Dendritic cell treated with granulocyte-macrophage colony-stimulating factor and Interleukin-4, amounts not matched to agents 40 ng/mL and 50 ng/mL, for 4 days (primary cell): ENCODE data around the gene TEX19.
A peak's percentile ranks its signal among the peaks of the same experiment; 100 is the strongest.
"Not testable (repeated sequence)": the region's sequence is repeated elsewhere in the genome, so short reads cannot be mapped to it uniquely, and the experiment has no call there.

Experiments used
- H3K27ac Mint-ChIP-seq: one replicate; pipeline ENCODE4 v1.8.0; 2022; ENCODE audit warnings: mild to moderate bottlenecking, mixed read lengths
- H3K27me3 Mint-ChIP-seq: one replicate; pipeline ENCODE4 v1.8.0; 2022; ENCODE audit warnings: mild to moderate bottlenecking, mixed read lengths
- H3K36me3 Mint-ChIP-seq: one replicate; pipeline ENCODE4 v1.8.0; 2022; ENCODE audit warnings: low read depth, mixed read lengths
- H3K4me1 Mint-ChIP-seq: one replicate; pipeline ENCODE4 v1.8.0; 2022; ENCODE audit warnings: low read depth, mixed read lengths
- H3K4me3 Mint-ChIP-seq: one replicate; pipeline ENCODE4 v1.8.0; 2022; ENCODE audit warnings: mild to moderate bottlenecking, moderate library complexity, mixed read lengths
- H3K9me3 Mint-ChIP-seq: one replicate; pipeline ENCODE4 v1.8.0; 2022; ENCODE audit warnings: mixed read lengths
- intact Hi-C: fragments of 100-400 bp; cut with micrococcal nuclease; formaldehyde crosslinking; loops from one replicate; pipeline ENCODE4 v1.15.0; 2022

TEX19 gene

GRCh38 chr17:82339634-82340580 is 19.1 kb upstream of the TEX19 start:
- H3K4me1 Mint-ChIP-seq = peaks cover 41% of the 10 kb centered on the region
- no peaks in the 10 kb centered on the region for H3K9me3 Mint-ChIP-seq
- peaks cover 27% of the 10 kb centered on the region for H3K27me3 Mint-ChIP-seq
- no peak overlapping the region for H3K27ac Mint-ChIP-seq
- no peak overlapping the region for H3K4me3 Mint-ChIP-seq
- intact Hi-C loops = no loop called here
- no peaks in the 10 kb centered on the region for H3K36me3 Mint-ChIP-seq

- Mint-ChIP-seq H3K4me1 (peaks cover 31% of the 10 kb centered on the region), H3K9me3 (no peaks in the 10 kb centered on the region), H3K36me3 (no peaks in the 10 kb centered on the region), H3K4me3 (no peak overlapping the region), H3K27ac (no peak overlapping the region), H3K27me3 (peaks cover 33% of the 10 kb centered on the region)
- intact Hi-C loops = no loop called here
Measured at GRCh38 chr17:82342361-82343079, 16.5 kb upstream of the TEX19 start.

- no peak overlapping the region for H3K27ac Mint-ChIP-seq
Measured at GRCh38 chr17:82343560-82343959, 15.5 kb upstream of the TEX19 start.

GRCh38 chr17:82344175-82344907 is 14.7 kb upstream of the TEX19 start:
- Mint-ChIP-seq H3K4me1 (peaks cover 19% of the 10 kb centered on the region), H3K27ac (peak overlapping the region; percentile 56), H3K9me3 (no peaks in the 10 kb centered on the region), H3K27me3 (peaks cover 38% of the 10 kb centered on the region), H3K4me3 (no peak overlapping the region), H3K36me3 (no peaks in the 10 kb centered on the region)
- intact Hi-C loops = no loop called here

More at GRCh38 chr17:82343560-82343959, 15.5 kb upstream of the TEX19 start:
- no peak overlapping the region for H3K4me3 Mint-ChIP-seq
- peaks cover 27% of the 10 kb centered on the region for H3K4me1 Mint-ChIP-seq
- peaks cover 35% of the 10 kb centered on the region for H3K27me3 Mint-ChIP-seq
- intact Hi-C loops = no loop called here
- no peaks in the 10 kb centered on the region for H3K9me3 Mint-ChIP-seq
- H3K36me3 Mint-ChIP-seq = no peaks in the 10 kb centered on the region

GRCh38 chr17:82345151-82345976 is 13.7 kb upstream of the TEX19 start:
- Mint-ChIP-seq H3K9me3 (no peaks in the 10 kb centered on the region), H3K36me3 (no peaks in the 10 kb centered on the region), H3K27me3 (peaks cover 44% of the 10 kb centered on the region), H3K4me1 (peaks cover 16% of the 10 kb centered on the region), H3K4me3 (no peak overlapping the region), H3K27ac (no peak overlapping the region)
- intact Hi-C loops = no loop called here

- peaks cover 56% of the 10 kb centered on the region for H3K27me3 Mint-ChIP-seq
- peak overlapping the region; percentile 23 for H3K4me3 Mint-ChIP-seq
- intact Hi-C loops = no loop called here
- no peaks in the 10 kb centered on the region for H3K36me3 Mint-ChIP-seq
- peaks cover 19% of the 10 kb centered on the region for H3K4me1 Mint-ChIP-seq
- H3K27ac Mint-ChIP-seq = no peak overlapping the region
- no peaks in the 10 kb centered on the region for H3K9me3 Mint-ChIP-seq
Measured at GRCh38 chr17:82346342-82347300, 12.4 kb upstream of the TEX19 start.

DNA sequence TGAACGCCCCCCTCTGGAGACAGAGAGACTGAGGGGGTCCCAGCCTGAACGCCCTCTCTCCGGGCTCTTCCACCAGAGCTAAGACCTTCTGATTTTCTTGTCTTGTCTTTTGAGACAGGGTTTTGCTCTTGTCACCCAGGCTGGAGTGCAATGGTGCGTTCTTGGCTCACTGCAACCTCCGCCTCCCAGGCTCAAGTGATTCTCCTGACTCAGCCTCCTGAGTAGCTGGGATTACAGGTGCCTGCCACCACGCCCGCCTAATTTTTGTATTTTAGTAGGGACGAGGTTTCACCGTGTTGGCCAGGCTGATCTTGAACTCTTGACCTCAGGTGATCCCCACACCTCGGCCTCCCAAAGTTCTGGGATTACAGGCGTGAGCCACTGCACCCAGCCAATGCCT is 11.1 kb upstream of the TEX19 start:
- H3K4me3 Mint-ChIP-seq, intact Hi-C loops, H3K36me3 Mint-ChIP-seq, H3K9me3 Mint-ChIP-seq, H3K27ac Mint-ChIP-seq: not testable (repeated sequence)
- Mint-ChIP-seq H3K27me3 (peaks cover 51% of the 10 kb centered on the region), H3K4me1 (peaks cover 26% of the 10 kb centered on the region)

DNA sequence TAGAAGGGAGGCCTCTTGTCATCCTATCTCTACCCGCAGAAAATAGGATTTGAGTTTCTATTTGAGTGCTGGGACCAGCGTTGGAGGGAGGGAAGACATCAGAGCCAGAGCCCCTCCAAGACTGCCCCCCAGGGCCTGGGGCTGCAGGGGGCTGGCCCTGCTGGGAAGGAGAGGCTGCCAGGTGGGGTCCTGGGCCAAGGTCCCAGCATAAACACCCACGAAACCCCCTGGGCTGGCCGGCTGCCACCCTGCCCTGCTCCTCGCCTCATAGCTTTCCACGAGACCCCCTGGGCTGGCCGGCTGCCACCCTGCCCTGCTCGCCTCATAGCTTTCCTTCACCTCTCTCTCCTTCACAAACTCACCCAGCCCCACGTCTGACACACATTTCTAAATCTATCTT is 10.6 kb upstream of the TEX19 start:
- peaks cover 49% of the 10 kb centered on the region for H3K27me3 Mint-ChIP-seq
- intact Hi-C loops = no loop called here
- no peaks in the 10 kb centered on the region for H3K36me3 Mint-ChIP-seq
- no peaks in the 10 kb centered on the region for H3K9me3 Mint-ChIP-seq
- no peak overlapping the region for H3K4me3 Mint-ChIP-seq
- H3K27ac Mint-ChIP-seq = no peak overlapping the region
- H3K4me1 Mint-ChIP-seq = peaks cover 26% of the 10 kb centered on the region

DNA sequence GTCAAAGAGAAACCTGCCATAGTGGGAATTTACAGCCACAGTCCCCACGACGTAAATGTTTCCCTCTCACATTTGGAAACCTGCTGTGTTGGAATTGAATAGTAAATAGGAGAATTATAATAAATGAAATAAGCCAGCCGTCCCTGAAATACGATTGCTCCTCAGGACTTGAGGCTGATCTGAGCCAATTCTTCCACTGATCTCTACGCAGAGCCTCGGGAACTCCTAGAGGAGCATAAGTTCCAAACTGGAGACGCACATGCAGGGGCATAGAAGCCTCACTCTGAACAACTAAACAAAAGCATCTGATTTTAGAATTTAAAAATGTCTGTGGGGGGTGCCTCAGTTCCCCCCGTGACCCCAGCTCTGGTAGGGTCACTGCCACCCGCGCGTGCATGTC is 10.2 kb upstream of the TEX19 start:
- H3K36me3 Mint-ChIP-seq = no peaks in the 10 kb centered on the region
- H3K9me3 Mint-ChIP-seq = no peaks in the 10 kb centered on the region
- no peak overlapping the region for H3K4me3 Mint-ChIP-seq
- intact Hi-C loops = no loop called here
- peaks cover 49% of the 10 kb centered on the region for H3K27me3 Mint-ChIP-seq
- H3K4me1 Mint-ChIP-seq = peaks cover 26% of the 10 kb centered on the region
- H3K27ac Mint-ChIP-seq = no peak overlapping the region

DNA sequence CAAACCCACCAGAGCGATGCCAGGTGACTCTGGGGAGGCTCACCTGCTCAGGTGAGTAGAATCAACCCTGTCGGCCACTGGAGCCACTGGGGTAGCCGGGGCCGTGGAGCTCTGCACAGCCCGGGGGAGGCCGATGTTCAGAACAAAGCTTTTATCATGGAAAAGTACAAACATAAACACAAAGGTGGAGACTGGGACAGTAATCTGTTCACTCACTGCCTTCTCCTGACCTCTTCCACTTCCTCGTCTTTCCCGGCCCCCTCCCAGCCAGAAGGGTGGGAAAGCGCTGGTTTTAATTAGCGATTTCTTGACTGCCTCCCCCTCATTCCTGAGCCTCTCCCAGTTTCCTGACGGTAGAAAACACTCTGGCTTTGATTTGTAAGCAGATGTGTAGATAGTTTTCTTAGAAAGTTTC is 9.8 kb upstream of the TEX19 start:
- Mint-ChIP-seq H3K27ac (no peak overlapping the region), H3K36me3 (no peaks in the 10 kb centered on the region), H3K4me1 (peaks cover 24% of the 10 kb centered on the region), H3K9me3 (no peaks in the 10 kb centered on the region), H3K27me3 (peaks cover 48% of the 10 kb centered on the region), H3K4me3 (no peak overlapping the region)
- intact Hi-C loops = no loop called here

GRCh38 chr17:82350182-82351030 is 8.6 kb upstream of the TEX19 start:
- intact Hi-C loops = loop anchor here (5.0 kb wide), 1 partner anchor 202 kb away; no protein-coding TSS in a partner anchor
- no peaks in the 10 kb centered on the region for H3K9me3 Mint-ChIP-seq
- H3K36me3 Mint-ChIP-seq = no peaks in the 10 kb centered on the region
- H3K4me3 Mint-ChIP-seq = no peak overlapping the region
- peaks cover 54% of the 10 kb centered on the region for H3K27me3 Mint-ChIP-seq
- no peak overlapping the region for H3K27ac Mint-ChIP-seq
- H3K4me1 Mint-ChIP-seq = peaks cover 18% of the 10 kb centered on the region
